HUES64 (cell line): ENCODE results near the gene FOXO6.

Experiments used
- H3K27ac ChIP-seq: 2 replicates; pipeline ENCODE4 v1.7.0; 2013; ENCODE audit warnings: low read depth, low read length, inconsistent platforms
- H3K27me3 ChIP-seq: 2 replicates; pipeline ENCODE4 v1.6.1; 2013; ENCODE audit warnings: mild to moderate bottlenecking, low read length; ENCODE audit not compliant: insufficient read depth
- H3K36me3 ChIP-seq: 2 replicates; pipeline ENCODE4 v1.6.1; 2013; ENCODE audit warnings: mild to moderate bottlenecking, low read length; ENCODE audit not compliant: insufficient read depth
- H3K4me1 ChIP-seq: 2 replicates; pipeline ENCODE4 v1.6.1; 2013; ENCODE audit warnings: mild to moderate bottlenecking, low read length, moderate library complexity; ENCODE audit not compliant: insufficient read depth
- H3K4me3 ChIP-seq: 2 replicates; pipeline ENCODE4 v1.5.1; 2013; ENCODE audit warnings: mild to moderate bottlenecking, low read length, moderate library complexity
- H3K9ac ChIP-seq: 2 replicates; pipeline ENCODE4 v1.6.1; 2013; ENCODE audit warnings: mild to moderate bottlenecking, low read depth, low read length
- H3K9me3 ChIP-seq: 2 replicates; pipeline ENCODE4 v1.6.1; 2013; ENCODE audit warnings: low read depth, low read length; ENCODE audit not compliant: insufficient read depth
- WGBS: fragments of 150-250, 120-280 bp; methylation state at CpG from one replicate; pipeline ENCODE4 v1.1.7; 2013; ENCODE audit warnings: missing lambda C conversion rate; 5-methylcytosine and 5-hydroxymethylcytosine counted together

Gene FOXO6

GRCh38 chr1:41319807-41320711, 41.2 kb upstream of the FOXO6 start:
- H3K36me3 ChIP-seq = no peaks in the 10 kb centered on the region
- H3K4me1 ChIP-seq = peaks cover 10% of the 10 kb centered on the region
- H3K9ac ChIP-seq = no peak overlapping the region
- 69% methylated on average over 11 of the region's 12 CpGs for WGBS
- H3K4me3 ChIP-seq = no peak overlapping the region
- no peaks in the 10 kb centered on the region for H3K9me3 ChIP-seq
- H3K27ac ChIP-seq = no peak overlapping the region
- no peaks in the 10 kb centered on the region for H3K27me3 ChIP-seq

GRCh38 chr1:41320895-41321676, 40.1 kb upstream of the FOXO6 start:
- WGBS = 87% methylated on average over 21 of the region's 21 CpGs
- no peak overlapping the region for H3K9ac ChIP-seq
- no peaks in the 10 kb centered on the region for H3K27me3 ChIP-seq
- H3K9me3 ChIP-seq = no peaks in the 10 kb centered on the region
- no peak overlapping the region for H3K4me3 ChIP-seq
- no peaks in the 10 kb centered on the region for H3K36me3 ChIP-seq
- 0 out of 2 replicates have a peak, but pooled peaks cover 6% of the 10 kb centered on the region for H3K4me1 ChIP-seq
- no peak overlapping the region for H3K27ac ChIP-seq

- no peak overlapping the region for H3K4me3 ChIP-seq
- 0 out of 2 replicates have a peak, but pooled peaks cover 6% of the 10 kb centered on the region for H3K4me1 ChIP-seq
- H3K9ac ChIP-seq = no peak overlapping the region
- 91% methylated on average over 8 of the region's 8 CpGs for WGBS
- no peak overlapping the region for H3K27ac ChIP-seq
- H3K27me3 ChIP-seq = no peaks in the 10 kb centered on the region
- H3K9me3 ChIP-seq = no peaks in the 10 kb centered on the region
- H3K36me3 ChIP-seq = no peaks in the 10 kb centered on the region
Observed at GRCh38 chr1:41322101-41322661, 39.1 kb upstream of the FOXO6 start.

- no peak overlapping the region for H3K27ac ChIP-seq
- no peaks in the 10 kb centered on the region for H3K9me3 ChIP-seq
- no peak overlapping the region for H3K9ac ChIP-seq
- no peak overlapping the region for H3K4me3 ChIP-seq
- no peaks in the 10 kb centered on the region for H3K36me3 ChIP-seq
- 58% methylated on average over 7 of the region's 7 CpGs for WGBS
- no peaks in the 10 kb centered on the region for H3K27me3 ChIP-seq
- 0 out of 2 replicates have a peak, but pooled peaks cover 6% of the 10 kb centered on the region for H3K4me1 ChIP-seq
Observed at GRCh38 chr1:41322835-41323234, 38.4 kb upstream of the FOXO6 start.

DNA sequence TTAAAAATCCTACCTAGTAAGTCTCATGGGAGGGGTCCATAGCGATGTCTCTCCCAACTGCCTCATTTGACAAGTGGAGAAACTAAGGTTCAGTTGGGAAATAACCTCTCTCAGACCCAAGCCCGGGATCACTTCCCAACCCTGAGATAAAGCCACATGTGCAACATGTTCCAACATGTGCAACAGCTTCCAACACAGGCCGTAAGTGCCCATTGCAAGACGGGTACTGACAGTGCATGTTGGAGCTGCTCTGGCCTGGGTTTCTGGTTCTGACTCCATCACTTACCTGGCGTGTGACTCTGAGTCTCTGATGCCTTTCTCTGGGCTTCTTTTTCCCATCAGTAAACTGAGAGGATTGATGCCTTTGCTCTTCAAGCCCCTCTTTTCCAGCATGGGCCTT, 38.0 kb upstream of the FOXO6 start:
- Histone ChIP-seq H3K27ac (no peak overlapping the region), H3K9ac (no peak overlapping the region), H3K27me3 (no peaks in the 10 kb centered on the region), H3K9me3 (no peaks in the 10 kb centered on the region), H3K36me3 (no peaks in the 10 kb centered on the region), H3K4me1 (0 out of 2 replicates have a peak, but pooled peaks cover 6% of the 10 kb centered on the region), H3K4me3 (no peak overlapping the region)
- 86% methylated on average over 5 of the region's 5 CpGs for WGBS

GRCh38 chr1:41325801-41326200, 35.4 kb upstream of the FOXO6 start:
- Histone ChIP-seq H3K27ac (no peak overlapping the region), H3K9ac (no peak overlapping the region), H3K36me3 (no peaks in the 10 kb centered on the region), H3K4me3 (no peak overlapping the region), H3K9me3 (no peaks in the 10 kb centered on the region), H3K27me3 (no peaks in the 10 kb centered on the region), H3K4me1 (0 out of 2 replicates have a peak, but pooled peaks cover 2% of the 10 kb centered on the region)
- 88% methylated on average over 6 of the region's 6 CpGs for WGBS

GRCh38 chr1:41327383-41327999, 33.7 kb upstream of the FOXO6 start:
- no peaks in the 10 kb centered on the region for H3K27me3 ChIP-seq
- H3K9ac ChIP-seq = no peak overlapping the region
- no peaks in the 10 kb centered on the region for H3K36me3 ChIP-seq
- no peak overlapping the region for H3K27ac ChIP-seq
- H3K4me1 ChIP-seq = 0 out of 2 replicates have a peak, but pooled peaks cover 8% of the 10 kb centered on the region
- WGBS = 81% methylated on average over 6 of the region's 6 CpGs
- H3K9me3 ChIP-seq = no peaks in the 10 kb centered on the region
- no peak overlapping the region for H3K4me3 ChIP-seq

DNA sequence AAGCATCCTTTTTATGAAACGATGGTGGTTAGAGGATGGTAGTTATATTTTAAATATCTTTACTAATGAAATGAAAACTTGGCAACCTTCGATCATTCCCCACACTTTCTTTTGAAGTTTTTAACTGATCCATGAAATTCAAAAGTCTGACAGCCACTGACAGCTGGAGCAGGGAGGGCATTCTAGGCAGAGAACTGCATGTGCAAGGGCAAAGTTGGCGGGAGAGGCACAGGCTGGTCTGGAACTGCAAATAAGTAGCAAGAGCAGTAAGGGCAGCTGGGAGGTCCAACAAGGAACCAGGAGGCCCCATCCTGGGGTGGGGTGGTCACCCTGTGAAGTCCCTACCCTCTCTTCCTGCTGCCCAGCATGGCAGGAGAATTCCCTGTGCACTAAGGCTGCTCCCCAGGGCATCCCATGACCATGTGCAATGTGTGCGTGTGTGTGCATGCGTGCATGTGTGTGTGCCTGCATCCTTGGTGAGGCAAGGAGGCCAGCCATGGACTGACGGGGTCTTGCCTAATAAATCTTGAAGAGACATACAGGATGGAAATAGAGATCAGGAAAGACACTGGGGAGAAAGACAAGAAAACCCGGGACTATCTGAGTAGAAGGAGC, 33.1 kb upstream of the FOXO6 start:
- H3K36me3 ChIP-seq = no peaks in the 10 kb centered on the region
- WGBS = 91% methylated on average over 6 of the region's 7 CpGs
- no peak overlapping the region for H3K4me3 ChIP-seq
- H3K9ac ChIP-seq = no peak overlapping the region
- no peak overlapping the region for H3K27ac ChIP-seq
- 0 out of 2 replicates have a peak, but pooled peaks cover 8% of the 10 kb centered on the region for H3K4me1 ChIP-seq
- H3K9me3 ChIP-seq = no peaks in the 10 kb centered on the region
- H3K27me3 ChIP-seq = no peaks in the 10 kb centered on the region

DNA sequence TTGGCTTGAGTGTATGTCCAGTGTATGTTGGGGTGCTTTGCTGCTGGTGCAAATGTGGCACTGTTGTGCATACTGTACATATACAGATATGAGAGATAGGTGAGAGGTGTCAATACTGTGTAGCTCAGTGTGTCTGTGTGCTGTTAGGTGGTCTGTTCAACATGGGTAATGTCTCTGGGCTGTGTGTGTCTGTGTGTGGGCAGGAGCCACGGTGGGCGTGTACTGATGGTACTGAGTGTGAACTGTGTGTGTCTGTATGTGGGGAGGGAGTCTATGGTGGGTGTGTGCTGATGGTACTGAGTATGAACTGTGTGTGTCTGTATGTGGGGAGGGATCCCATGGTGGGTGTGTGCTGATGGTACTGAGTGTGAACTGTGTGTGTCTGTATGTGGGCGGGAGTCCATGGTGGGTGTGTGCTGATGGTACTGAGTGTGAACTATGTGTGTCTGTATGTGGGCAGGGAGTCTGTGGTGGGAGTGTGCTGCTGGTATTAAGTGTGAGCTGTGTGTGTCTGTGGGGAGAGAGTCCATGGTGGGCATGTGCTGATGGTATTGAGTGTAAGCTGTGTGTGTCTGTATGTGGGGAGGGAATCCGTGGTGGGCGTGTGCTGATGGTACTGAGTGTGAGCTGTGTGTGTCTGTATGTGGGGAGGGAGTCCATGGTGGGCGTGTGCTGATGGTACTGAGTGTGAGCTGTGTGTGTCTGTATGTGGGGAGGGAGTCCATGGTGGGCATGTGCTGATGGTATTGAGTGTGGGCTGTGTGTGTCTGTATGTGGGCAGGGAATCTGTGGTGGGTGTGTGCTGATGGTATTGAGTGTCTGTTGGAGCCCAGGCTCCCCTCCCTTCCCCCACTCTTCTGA, 32.2 kb upstream of the FOXO6 start:
- H3K4me3 ChIP-seq = no peak overlapping the region
- 91% methylated on average over 6 of the region's 6 CpGs for WGBS
- no peaks in the 10 kb centered on the region for H3K9me3 ChIP-seq
- 0 out of 2 replicates have a peak, but pooled peaks cover 8% of the 10 kb centered on the region for H3K4me1 ChIP-seq
- H3K36me3 ChIP-seq = no peaks in the 10 kb centered on the region
- H3K27ac ChIP-seq = no peak overlapping the region
- H3K9ac ChIP-seq = no peak overlapping the region
- H3K27me3 ChIP-seq = no peaks in the 10 kb centered on the region
